A549 (cell line): ENCODE data around the gene C2orf78.
A peak's percentile ranks its signal among the peaks of the same experiment; 100 is the strongest.

Experiments
- EP300 ChIP-seq, 2 experiments: fragments of >200 bp; sonication (Bioruptor Twin); formaldehyde crosslinking; IDR thresholded peaks; 2 replicates in 1 of 2; 3 replicates in 1 of 2; pipeline ENCODE4 v1.6.1; 2016 to 2017
- KDM1A ChIP-seq: fragments of 200-600 bp; sonication (generic); IDR thresholded peaks from 2 replicates; pipeline ENCODE4 v1.6.1; 2016; ENCODE audit warnings: low read depth, mild to moderate bottlenecking
- POLR2A ChIP-seq: IDR thresholded peaks from 2 replicates; pipeline ENCODE4 v1.6.1; 2012; ENCODE audit warnings: mild to moderate bottlenecking, low read length
- TF ChIP-seq, protein P1 (sequence below): fragments of >200 bp; sonication (Bioruptor Twin); formaldehyde crosslinking; IDR thresholded peaks from 3 replicates; pipeline ENCODE4 v1.5.1; 2016

GRCh38 chr2:73736855-73737779 is 46.9 kb upstream of the C2orf78 start, which contains the start of gene TPRKB:
- TF ChIP-seq, protein P1, sequence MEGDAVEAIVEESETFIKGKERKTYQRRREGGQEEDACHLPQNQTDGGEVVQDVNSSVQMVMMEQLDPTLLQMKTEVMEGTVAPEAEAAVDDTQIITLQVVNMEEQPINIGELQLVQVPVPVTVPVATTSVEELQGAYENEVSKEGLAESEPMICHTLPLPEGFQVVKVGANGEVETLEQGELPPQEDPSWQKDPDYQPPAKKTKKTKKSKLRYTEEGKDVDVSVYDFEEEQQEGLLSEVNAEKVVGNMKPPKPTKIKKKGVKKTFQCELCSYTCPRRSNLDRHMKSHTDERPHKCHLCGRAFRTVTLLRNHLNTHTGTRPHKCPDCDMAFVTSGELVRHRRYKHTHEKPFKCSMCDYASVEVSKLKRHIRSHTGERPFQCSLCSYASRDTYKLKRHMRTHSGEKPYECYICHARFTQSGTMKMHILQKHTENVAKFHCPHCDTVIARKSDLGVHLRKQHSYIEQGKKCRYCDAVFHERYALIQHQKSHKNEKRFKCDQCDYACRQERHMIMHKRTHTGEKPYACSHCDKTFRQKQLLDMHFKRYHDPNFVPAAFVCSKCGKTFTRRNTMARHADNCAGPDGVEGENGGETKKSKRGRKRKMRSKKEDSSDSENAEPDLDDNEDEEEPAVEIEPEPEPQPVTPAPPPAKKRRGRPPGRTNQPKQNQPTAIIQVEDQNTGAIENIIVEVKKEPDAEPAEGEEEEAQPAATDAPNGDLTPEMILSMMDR: no peak
- TF ChIP-seq EP300 (IDR thresholded peaks at IDR 0.05) (no peak), POLR2A (peak; percentile 40), KDM1A (no peak)
